ENCODE results near the gene ADGRG6.
"Not testable (repeated sequence)": the region's sequence is repeated elsewhere in the genome, so short reads cannot be mapped to it uniquely, and the experiment has no call there.

Gene ADGRG6

DNA sequence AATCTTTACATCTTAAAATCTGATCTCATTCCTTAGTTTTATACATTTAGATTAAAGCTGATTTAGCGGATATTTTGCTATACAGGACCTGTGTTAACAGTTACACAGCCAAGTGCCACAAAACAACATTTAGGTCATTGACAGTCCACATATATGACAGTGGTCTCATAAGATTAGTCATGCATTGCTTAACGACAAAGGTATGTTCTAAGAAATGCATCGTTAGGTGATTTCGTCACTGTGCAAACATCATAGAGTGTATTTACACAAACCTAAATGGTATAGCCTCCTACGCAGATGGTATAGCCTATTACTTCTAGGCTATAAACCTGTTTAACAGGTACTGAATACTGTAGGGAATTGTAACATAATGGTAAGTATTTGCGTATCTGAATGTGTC lies 21.6 kb downstream of the ADGRG6 start:
- DNase-seq, result peak; percentile 23

DNA sequence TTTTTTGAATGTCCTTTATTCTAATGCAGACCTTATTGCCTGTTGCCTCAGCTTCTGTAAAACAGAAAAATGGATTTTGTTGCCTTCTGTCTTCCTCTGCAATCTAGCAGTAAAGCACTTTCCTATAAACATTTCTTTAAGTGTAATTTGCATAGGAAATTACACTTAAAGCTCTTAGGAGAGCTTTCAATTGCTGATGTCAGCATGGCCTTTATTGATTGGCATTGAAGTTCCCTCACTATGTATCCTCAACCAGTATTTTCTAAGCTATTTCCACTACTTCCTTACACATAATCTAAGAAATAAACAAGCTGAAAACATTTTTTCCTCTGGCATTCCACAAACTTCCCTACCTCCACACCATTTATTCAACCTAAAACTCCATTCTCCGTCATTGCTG lies 22.3 kb downstream of the ADGRG6 start:
- no peak for DNase-seq

DNA sequence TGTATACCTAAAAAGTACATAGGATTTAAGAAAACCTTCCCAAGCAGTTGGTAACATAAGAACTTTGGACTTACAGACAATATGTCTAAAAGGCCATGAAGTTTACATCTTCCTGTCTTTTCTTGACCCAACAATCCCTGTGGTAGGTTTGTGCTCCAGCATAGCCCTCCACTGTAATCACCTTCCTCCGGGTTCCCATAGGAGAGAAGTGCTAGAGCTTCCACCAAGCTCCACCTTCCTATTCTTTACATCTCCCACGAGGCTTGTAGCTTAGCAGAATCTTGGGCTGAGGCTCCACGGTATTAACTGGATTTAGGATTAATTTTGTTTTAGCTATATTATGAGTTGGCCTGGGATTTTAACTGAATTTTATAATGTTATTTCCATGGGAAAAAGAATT lies 23.3 kb downstream of the ADGRG6 start:
- no peak for DNase-seq

DNA sequence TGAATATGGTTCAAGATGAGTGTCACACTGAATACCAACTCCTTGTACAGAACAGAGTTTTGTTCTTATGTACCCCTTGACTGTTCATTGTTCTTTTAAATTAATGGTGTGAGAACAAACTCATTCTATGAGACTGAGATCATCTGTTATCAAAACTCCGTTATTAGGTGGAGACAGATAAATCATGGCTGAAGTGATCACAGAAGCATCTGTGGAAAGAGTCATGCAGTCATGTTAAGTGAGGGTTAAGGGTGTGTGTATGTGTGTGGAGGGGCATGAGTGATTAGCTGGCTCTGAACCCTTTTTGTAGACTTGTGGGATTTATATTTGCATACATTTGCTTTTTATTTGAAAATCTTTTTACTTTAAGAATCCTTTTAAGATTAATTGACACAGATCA lies 24.7 kb downstream of the ADGRG6 start:
- DNase-seq, result no peak

DNA sequence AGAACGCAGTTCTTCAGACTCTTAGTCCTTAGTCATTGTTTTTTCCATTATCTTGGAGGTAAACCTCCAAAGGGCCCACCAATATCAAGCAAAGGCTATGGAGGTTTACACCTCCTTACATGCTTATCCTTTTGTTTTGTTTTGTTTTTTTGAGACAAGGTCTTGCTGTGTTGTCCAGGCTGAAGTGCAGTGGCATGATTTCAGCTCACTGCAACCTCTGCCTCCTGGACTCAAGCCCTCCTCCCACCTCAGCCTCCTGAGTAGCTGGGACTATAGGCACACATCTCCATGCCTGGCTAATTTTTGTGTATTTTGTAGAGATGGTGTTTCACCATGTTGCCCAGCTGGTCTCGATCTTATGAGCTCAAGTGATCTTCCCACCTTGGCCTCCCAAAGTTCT lies 26.3 kb downstream of the ADGRG6 start:
- DNase-seq, result no peak

DNA sequence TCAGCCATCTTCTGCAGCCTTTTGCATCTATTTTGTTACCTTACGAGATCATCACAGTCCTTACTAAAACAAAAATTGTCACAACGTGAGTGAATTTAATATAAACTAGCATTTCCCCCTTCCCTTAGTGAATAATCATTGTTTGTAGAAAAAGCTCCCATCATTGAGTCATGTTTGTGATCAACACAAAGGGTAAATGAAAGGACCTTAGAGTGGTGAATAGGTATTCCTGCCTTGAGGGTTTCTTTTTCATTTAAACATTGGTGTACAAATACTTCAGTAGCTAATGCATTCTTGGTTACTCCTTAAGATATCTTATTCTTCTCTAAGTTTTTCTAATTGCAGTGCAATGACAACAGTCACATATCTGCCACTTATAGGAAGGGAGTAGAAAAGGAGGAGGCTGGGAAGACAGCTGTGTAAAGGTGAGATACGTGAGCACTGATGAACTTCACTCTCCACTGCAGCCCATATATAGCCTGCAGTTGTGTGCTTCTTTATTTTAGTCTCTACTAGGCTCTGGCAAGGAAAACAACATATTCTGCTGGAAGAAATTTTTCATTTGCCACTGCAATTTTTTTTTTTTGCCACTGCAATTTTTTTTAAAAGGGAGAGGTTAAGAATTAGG lies 27.8 kb downstream of the ADGRG6 start:
- no peak for DNase-seq

DNA sequence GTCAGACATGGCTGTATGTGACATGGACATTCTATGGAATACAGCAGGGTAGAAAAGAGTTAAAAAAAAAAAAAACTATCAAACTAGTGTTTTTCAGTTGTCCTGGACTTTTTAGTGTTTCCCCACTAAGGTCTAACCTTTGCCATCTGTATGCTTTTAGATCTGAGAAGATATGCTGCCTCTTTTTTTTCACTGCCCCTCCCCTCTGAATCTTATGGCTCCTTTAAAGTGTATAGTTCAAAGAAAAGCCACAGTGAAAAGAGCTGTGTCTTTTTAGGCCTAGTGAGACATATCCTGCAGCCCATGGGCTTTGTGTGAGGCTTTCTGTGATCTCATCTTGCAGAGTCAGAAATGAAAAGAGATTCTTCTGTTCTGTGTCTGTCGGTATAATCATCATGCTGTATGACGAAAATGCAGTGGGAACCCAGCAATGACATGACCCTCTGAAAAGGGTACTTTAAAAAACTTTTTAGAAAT lies 29.3 kb downstream of the ADGRG6 start:
- DNase-seq, result no peak

DNA sequence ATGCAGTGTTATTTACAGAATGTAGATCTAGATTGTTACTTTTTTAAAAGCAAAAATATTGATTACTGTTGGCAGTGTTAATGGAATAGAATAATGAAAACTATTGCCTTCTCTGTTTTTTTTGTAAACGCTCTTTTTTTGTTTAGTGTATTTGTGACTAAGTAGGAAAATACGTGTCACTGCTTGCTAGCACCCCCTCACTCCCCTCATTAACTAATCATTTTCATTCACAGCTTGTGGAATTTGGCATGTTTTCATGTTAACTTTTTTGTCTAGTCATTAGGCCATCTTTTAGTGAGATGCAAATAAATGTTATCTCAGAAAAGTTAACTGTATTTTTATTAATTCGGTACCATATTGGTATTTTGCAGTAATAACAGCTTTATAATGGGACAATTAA lies 29.8 kb downstream of the ADGRG6 start:
- no peak for DNase-seq

DNA sequence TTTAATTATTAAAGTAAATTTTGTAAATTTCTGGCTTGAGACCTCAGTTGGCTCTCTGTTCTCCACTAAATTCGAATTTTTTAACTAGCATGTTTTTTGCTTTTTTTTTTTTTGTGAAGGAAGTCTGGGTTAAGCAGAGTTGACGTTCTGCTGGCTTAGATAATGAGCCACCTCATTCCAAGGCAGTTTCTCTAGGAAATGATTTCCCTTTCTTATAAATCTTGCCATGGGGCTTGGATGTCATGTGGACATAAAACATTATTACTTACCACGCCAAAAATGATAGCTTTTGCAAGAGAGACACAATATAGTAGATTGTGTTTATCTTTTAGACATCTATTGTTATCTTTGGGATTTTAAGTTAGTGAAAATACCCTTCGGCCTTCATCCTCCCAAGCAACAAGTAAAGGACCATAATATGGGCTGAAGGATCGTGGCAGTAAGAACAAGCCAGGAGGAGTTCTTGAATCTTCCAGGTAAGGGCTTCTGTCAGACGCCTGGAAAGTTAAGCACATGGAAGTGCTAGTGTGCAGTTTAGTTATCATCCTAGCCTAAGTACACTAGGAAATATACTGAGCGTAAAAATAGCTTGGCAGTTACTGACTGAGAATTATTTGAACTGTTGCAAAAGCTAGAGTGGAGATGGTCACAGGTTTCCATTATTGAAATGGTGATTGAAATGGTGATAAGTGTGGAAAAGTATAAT lies 30.7 kb downstream of the ADGRG6 start:
- no peak for DNase-seq

DNA sequence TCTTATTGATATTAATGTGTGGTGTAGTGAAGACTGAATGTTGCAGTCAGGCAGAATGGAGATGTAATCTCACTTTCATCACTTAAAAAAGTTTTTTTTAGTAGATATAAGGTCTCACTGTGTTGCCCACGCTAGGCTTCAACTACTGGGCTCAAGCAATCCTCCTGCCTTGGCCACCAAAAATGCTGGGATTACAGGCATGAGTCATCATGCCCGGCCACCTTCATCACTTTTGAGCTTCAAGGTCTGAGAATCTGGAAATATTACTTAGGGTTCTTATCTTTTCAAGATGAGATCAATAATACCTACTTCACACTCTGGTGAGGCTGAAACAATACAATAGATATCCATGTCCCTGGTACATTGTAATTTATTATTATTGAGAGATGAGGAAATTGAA lies 31.6 kb downstream of the ADGRG6 start:
- DNase-seq, result no peak

DNA sequence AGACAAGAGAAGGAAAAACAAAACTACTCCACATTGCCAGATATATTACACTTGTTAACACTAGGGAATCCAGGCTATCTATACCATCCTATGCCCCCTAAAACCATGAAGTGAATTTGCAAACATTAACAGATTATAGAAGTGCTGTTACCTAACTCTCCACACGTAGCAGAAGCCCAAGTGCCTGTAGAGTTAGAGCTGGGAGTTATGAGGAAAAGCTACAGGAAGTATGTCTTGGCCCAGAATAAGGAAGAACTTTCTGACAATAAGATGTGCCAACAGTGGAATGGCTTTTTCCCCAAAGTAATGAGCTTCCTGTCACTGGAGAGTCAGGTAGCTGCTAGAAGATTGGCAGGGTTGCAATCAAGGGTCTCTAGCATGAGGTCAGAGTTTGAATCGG lies 32.5 kb downstream of the ADGRG6 start:
- no peak for DNase-seq

DNA sequence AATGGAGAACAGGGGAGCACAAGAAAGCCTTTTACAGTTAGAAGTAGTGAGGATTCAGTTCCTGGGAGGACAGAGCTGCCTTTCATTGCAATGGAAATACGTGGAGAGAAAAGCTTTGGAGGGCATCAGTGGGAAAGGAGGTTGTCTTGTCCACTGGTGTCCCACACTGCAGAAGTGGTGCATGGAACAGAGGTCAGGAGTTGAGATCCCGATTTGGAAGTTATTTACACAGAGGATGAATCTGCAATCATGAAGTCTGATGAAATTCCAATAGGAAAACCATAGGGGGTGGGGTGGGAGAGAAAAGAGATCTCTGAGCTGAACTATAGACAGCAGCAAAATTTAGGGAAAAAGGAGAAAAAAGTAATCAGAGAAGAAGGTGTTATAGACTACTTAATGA lies 33.6 kb downstream of the ADGRG6 start:
- no peak for DNase-seq

DNA sequence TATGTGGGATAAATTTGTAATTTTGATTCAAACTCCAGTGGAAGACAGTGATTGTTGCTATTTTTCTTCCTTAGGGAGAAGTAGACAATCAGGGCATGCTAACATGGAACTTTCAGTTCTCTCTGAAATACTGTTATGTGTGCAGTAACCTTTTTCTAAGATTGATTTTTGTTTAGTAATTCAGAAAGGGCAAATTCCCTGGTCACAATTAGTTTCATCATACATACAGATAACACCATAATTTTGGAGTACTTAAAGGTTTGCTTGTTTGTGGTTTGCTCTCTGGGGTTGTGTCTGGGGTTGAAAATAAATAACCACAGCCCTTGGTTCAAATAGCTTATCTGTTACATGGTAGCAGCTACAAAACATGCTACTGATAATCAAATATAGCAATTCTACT lies 34.4 kb downstream of the ADGRG6 start:
- no peak for DNase-seq

DNA sequence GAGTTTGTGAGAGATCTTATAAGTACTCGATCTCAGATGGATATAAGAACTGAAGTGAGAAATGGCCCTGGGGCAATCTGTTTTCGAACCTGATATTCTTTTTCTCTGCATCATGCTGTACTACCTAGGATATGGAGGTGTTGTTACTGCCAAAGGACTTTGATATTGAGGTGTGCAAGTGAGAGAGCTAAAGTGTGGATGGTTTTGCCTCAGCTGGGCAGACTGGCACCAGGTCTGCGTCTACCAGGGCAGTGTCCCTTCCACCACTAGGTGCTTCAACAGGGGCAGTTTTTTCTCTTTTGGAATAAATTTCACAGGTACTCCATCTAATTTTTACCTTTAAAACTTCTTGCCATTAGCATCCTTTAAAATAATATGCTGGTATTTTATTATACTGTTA lies 35.0 kb downstream of the ADGRG6 start:
- DNase-seq, result no peak

DNA sequence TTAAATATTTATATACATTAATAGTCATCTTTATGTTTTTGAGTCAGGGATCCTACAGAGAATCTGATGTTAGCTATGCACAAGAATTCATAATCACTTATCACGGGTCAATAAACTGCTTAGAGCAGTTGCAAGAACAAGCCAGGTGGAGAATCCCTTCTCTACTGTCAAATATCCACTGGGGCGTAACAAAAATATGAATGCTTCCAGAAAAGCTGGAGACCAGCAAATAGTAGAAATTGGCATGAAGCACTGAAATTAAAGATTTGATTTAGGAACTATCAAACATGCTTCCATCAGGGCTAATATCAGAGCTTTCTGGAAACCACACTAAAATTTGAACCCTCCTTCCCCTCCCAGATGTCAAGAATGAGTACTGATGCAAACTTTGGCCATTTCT lies 37.3 kb downstream of the ADGRG6 start:
- DNase-seq, result no peak

DNA sequence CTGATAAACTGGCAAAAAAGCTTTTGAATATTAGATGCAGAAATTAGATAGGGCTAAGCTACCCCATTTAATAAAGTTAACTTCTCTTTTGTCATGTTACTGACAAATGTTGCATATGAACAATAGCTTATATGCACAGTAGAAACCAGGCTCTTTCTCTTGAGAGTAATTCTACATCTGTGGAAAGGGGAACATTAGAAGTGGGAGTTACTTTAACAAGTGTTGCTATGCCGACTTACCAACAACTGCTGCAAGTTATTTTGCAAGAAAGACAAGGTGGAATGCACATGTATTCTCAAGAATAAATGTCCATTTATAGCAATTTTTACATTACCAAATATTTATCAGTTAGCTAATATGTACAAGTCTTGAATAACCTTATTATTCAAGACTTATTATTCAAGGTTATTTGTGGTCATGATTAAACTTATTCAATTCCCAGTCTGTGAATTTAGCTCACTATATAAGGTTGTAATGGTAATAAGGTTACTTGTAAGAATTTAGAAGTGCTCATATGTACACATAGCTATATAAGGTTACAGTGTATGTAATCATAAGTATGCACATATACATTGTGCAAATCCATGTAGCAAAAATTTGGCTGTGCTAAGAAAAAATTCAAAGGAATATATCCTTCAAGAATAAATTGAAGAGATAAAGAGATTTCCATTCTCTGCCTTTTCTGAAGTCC lies 38.3 kb downstream of the ADGRG6 start:
- no peak for DNase-seq

DNA sequence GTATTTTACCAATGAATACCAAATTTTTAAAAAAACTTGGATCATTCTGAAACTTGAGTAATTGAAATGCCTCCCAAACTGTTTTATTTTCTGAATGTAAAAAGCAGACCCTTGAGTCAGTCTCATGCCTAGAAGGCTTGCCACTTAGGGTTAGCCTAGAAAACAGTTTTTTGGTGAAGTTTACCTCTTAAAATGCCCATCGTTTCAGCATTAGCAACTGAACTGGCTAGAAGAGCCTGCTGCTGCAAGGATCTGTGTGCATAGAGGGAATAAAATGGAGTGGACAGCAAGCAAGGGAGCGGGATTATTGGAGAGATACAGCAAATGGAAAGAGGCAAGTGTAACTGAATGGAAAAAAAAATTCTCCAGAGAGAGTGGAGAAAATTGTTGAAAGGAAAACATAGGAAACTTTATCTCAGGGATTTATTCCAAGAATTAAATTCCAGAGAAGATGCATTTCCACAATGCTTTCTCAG lies 40.1 kb downstream of the ADGRG6 start:
- no peak for DNase-seq

DNA sequence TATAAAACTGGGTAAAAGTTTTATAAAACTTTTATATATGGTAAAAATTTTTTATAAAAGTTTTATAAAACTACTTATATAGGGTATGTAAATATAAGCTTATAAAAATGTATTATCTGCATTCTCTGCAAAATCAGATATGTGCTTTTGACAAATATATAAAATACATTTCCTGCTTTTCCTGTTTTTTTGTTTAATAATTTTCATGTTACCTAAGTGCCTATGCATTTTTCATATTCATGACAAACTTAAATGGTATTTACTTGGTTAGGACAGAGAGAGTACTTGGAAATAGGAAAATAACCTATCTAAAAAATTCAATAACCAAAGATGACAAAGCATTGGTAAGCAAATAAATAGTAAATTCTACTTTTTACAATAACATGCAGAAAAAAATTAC lies 41.2 kb downstream of the ADGRG6 start:
- no peak for DNase-seq

DNA sequence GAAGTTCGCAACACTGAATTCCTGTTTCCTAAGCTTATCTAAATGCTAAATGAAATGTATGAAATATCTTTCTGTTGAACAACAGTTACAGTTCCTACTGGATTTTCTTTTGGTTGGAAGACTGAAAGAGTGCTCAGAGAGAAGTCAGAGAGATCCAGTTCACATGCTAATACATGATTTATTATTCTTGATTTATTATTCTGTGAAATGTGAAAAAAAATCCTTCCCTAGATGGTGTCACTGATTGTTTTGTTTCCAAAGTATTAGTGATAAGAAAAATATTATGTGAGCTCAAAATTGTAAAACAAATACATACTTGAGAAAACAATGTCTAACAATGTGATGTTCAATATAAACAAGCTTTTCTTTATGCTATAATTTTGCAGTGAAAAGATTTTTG lies 42.1 kb downstream of the ADGRG6 start:
- DNase-seq, result no peak

DNA sequence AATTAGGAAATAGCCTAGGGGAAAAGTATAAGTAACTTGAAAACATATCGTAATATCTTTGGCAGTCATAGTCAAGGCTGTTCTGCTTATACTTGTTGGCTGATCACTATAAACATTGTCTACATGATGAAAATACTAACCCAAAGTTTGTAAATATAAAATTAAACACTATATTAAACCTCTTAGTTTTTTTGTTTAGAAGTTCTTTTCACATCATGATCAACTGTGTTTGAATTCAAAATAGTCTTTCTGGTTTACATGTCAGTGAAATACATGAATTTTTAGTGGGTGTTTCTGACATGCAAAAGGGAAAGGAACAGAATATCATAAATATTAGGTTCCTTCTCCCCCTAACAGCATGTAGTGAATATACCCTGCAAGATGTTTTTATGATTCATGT lies 43.5 kb downstream of the ADGRG6 start:
- no peak for DNase-seq

DNA sequence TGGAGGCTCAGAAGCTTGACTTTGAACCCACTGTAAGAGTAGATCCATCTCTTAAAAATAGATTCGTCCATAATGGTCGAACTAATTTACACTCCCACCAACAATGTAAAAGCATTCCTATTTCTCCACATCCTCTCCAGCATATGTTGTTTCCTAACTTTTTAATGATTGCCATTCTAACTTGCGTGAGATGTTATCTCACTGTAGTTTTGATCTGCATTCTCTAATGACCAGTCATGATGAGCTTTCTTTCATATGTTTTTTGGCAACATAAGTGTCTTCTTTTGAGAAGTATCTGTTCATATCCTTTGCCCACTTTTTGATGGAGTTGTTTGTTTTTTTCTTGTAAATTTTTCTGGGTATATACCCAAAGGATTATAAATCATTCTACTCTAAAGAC lies 44.4 kb downstream of the ADGRG6 start:
- DNase-seq, result not testable (repeated sequence)

DNA sequence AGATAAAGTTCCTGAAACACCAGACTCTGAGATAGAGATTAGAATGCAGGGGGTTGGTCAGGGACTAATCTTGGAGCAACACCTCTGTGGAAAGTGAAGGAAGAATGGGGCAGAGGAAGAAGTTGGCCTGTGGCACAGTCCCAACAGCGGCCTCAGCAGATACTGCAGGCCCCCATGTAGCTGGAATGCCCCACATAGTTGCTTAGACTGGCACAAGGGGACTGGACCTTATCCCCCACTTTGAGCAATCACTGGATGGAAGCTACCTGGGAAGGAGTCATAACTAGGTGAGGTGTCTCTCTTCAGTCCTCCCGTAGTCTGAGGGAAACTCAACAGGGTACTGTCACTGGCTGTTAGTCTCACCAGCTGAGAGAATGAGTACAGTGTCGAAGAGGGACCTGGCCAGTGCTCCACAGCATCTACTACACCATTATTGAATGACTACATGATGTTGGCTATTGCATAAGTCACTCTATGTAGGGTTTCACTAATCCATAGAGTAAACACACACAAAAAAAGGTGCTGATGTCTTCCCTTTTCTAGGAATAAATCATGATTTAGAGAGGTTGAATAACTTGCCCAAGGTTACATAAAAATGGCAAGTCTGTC lies 47.5 kb downstream of the ADGRG6 start:
- DNase-seq, result no peak

DNA sequence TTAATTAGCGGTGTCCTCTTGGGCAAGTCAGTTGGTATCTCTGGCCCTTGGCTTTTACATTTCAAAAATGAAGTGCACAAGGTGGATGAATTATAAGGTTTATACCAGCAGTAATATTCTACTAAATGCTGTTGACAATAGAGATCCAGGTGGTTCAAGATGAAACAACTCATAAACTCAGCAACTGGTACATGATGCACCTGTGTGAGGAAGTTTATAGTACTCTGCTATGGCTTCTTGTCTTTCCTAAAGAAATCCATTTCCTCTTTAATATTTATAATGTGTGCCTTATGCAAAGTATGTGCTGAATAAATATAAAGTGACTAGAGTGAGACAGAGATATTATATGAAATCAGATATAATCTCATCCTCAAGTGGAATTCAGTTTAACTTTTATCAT lies 48.5 kb downstream of the ADGRG6 start:
- DNase-seq, result no peak

DNA sequence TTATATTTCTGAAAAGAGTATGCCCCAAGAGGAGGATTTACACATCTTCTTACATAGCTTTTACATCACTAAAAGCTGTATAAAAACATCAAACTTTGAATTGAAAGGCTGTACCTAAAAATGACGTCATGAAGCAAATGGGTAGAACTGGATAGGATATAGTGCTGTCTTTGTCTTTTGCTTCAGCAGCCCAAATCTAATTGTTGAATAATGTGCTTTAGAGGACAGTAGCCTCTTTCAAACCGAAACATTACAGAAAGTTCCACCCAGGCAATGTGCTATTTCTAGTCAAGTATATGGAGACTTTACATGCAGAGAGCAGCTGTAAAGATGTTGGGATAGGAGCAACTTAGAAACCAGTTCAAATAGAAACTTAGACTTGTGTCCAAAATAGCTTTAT lies 51.9 kb downstream of the ADGRG6 start:
- DNase-seq, result no peak

Measured in NCI-H1436 (cell line).